D721Med (cell line): Measurements from ENCODE around the gene UBN1.

Source experiments
- DNase-seq: peaks from one replicate; pipeline ENCODE4 v3.0.0; 2011; ENCODE audit warnings: low spot score; ENCODE audit not compliant: insufficient read length
- FAIRE-seq: peaks from 2 replicates; lab custom pipeline; 2011; peaks lifted over from hg19 to GRCh38; lab: Jason Lieb, UNC
- CTCF ChIP-seq: IDR thresholded peaks from 2 replicates; pipeline ENCODE4 v1.5.1; 2012; ENCODE audit warnings: mild to moderate bottlenecking, control low read depth; ENCODE audit not compliant: insufficient read depth; ENCODE audit errors: missing control alignments

UBN1 gene

GRCh38 chr16:4890686-4891085 lies 43.4 kb downstream of the UBN1 start:
- DNase-seq (no peak), FAIRE-seq (no peak)
- no peak for TF ChIP-seq CTCF

- FAIRE-seq: no peak
- TF ChIP-seq CTCF: no peak
Observed at GRCh38 chr16:4891097-4891885, 44.0 kb downstream of the UBN1 start.

GRCh38 chr16:4891886-4892216 lies 44.6 kb downstream of the UBN1 start:
- FAIRE-seq (no peak), DNase-seq (no peak)
- TF ChIP-seq CTCF: no peak

More at GRCh38 chr16:4891097-4891885, 44.0 kb downstream of the UBN1 start:
- DNase-seq: no peak

GRCh38 chr16:4892361-4893102 lies 45.3 kb downstream of the UBN1 start:
- FAIRE-seq (no peak), DNase-seq (no peak)
- TF ChIP-seq CTCF: no peak

GRCh38 chr16:4893103-4893862 lies 46.0 kb downstream of the UBN1 start:
- no peak for TF ChIP-seq CTCF
- DNase-seq: no peak
- FAIRE-seq: no peak

GRCh38 chr16:4894276-4895150 lies 47.2 kb downstream of the UBN1 start:
- no peak for TF ChIP-seq CTCF
- FAIRE-seq: no peak
- no peak for DNase-seq
